Activated CD4-positive, CD25-positive, alpha-beta regulatory T cell treated with anti-CD3 and anti-CD28 coated beads, Interleukin-2, amount 50 U/mL, for 16 hours (primary cell): Measurements from ENCODE around the gene LRIG2.

Experiments
- DNase-seq: peaks from one replicate; pipeline ENCODE4 v3.0.0-alpha.2; 2020; ENCODE audit warnings: low read depth, low spot score

The LRIG2 gene

DNA sequence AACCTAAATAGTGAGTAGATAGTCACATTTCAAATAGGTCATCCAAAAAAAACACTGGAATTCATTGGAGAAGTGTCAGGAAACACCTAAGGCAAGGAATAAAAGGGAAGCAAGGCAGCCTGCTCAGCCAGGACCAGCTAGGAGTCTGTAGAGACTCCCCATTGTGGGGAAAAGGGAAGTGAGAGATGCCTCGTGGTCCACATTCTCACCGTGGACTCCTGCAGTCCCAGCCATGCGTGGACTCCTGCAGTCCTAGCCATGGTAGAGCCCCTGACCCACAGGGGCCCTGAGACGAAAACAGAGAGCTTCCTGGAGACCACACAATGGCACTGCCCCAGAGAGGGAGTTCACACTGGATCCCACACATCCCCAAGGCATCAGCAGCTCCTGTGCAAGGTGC is 97.5 kb downstream of the LRIG2 start:
- DNase-seq = no peak

DNA sequence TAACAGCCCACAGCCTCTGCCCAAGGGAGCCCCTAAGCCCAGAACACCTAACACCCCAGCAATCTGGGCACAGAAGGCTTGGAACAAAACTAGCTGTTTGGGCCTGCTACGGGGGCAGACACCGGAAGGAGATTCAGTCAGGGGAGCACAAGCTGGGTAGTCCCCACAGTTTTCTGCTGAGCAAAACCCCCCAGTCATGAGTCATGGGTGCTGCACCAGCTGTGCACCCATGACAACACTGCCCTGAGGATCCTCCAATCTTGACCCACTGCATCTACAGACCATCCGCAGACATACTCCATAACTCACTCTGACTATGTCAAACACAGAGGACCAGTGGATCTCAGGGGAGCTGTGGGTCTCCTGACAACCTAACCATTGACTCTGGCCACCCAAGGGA is 105.1 kb downstream of the LRIG2 start:
- no peak for DNase-seq

- no peak for DNase-seq
Measured at GRCh38 chr1:113178522-113178921, 105.5 kb downstream of the LRIG2 start.
